Renal cortical epithelial cell (primary cell): ENCODE measurements around the gene ADD1. TPM values are rescaled to one million over a fixed set of nuclear protein-coding genes. Genes with fewer than 3 reads are reported as not detected.
"Not testable (repeated sequence)": the region's sequence is repeated elsewhere in the genome, so short reads cannot be mapped to it uniquely, and the experiment has no call there.

ENCODE experiments used
- DNase-seq: peaks from one replicate; pipeline ENCODE4 v3.0.0-alpha.2; 2011; ENCODE audit warnings: low read depth
- total RNA-seq: library from RNA; depleted of rRNA; stranded (reverse); fragments of >200 nt; gene quantifications from 2 replicates; pipeline ENCODE4 v1.2.3, GENCODE V29; 2014

The ADD1 gene
- total RNA-seq, 1 donor from 2014 or later: 207 TPM

GRCh38 chr4:2934077-2934812 lies 90.6 kb downstream of the ADD1 start:
- DNase-seq: peak; percentile 17

GRCh38 chr4:2934813-2935761 lies 91.4 kb downstream of the ADD1 start:
- DNase-seq: peak; percentile 72

- DNase-seq: peak; percentile 74
Observed at GRCh38 chr4:2935762-2936743, 92.4 kb downstream of the ADD1 start.

- peak; percentile 54 for DNase-seq
Observed at GRCh38 chr4:2936773-2937145, 93.1 kb downstream of the ADD1 start.

- DNase-seq: peak; percentile 72
Observed at GRCh38 chr4:2937146-2937857, 93.7 kb downstream of the ADD1 start.

GRCh38 chr4:2937986-2938385 lies 94.3 kb downstream of the ADD1 start:
- no peak for DNase-seq

GRCh38 chr4:2938411-2938810 lies 94.8 kb downstream of the ADD1 start:
- not testable (repeated sequence) for DNase-seq

GRCh38 chr4:2938906-2939305 lies 95.3 kb downstream of the ADD1 start:
- no peak for DNase-seq

GRCh38 chr4:2939383-2940243 lies 96.0 kb downstream of the ADD1 start:
- DNase-seq: no peak

GRCh38 chr4:2940267-2941137 lies 96.9 kb downstream of the ADD1 start:
- DNase-seq: no peak

- no peak for DNase-seq
Observed at GRCh38 chr4:2941138-2942036, 97.7 kb downstream of the ADD1 start.

- DNase-seq: no peak
Observed at GRCh38 chr4:2942037-2942531, 98.4 kb downstream of the ADD1 start.

- DNase-seq: no peak
Observed at GRCh38 chr4:2942532-2943363, 99.1 kb downstream of the ADD1 start.

GRCh38 chr4:2943364-2944090 lies 99.9 kb downstream of the ADD1 start:
- DNase-seq: no peak

GRCh38 chr4:2944091-2944482 lies 100.4 kb downstream of the ADD1 start:
- DNase-seq: no peak
